Endodermal cell (in vitro differentiated cells): ENCODE results near the gene DLG2. TPM values are rescaled to one million over a fixed set of nuclear protein-coding genes. Genes with fewer than 3 reads are reported as not detected.

Source experiments
- DNase-seq: peaks from one replicate; pipeline ENCODE4 v3.0.0-alpha.2; 2017
- H3K27ac ChIP-seq: 2 replicates; pipeline ENCODE4 v1.5.1; 2013; ENCODE audit warnings: mild to moderate bottlenecking, low read depth, low read length, moderate library complexity
- H3K27me3 ChIP-seq: 2 replicates; pipeline ENCODE4 v1.6.1; 2013; ENCODE audit warnings: mild to moderate bottlenecking, low read length, moderate library complexity; ENCODE audit not compliant: insufficient read depth, control insufficient read depth, poor library complexity, severe bottlenecking
- H3K36me3 ChIP-seq: 2 replicates; pipeline ENCODE4 v1.7.0; 2013; ENCODE audit warnings: mild to moderate bottlenecking, low read length, moderate library complexity; ENCODE audit not compliant: control insufficient read depth, insufficient read depth
- H3K4me1 ChIP-seq: one replicate; pipeline ENCODE4 v1.7.0; 2013; ENCODE audit warnings: low read length; ENCODE audit not compliant: control insufficient read depth, insufficient read depth
- H3K4me3 ChIP-seq: 2 replicates; pipeline ENCODE4 v1.5.1; 2013; ENCODE audit warnings: mild to moderate bottlenecking, low read length, moderate library complexity
- H3K9ac ChIP-seq: 2 replicates; pipeline ENCODE4 v1.6.1; 2013; ENCODE audit warnings: mild to moderate bottlenecking, low read length, moderate library complexity; ENCODE audit not compliant: poor library complexity, severe bottlenecking; ENCODE audit errors: extremely low read depth
- H3K9me3 ChIP-seq: 2 replicates; pipeline ENCODE4 v1.6.1; 2013; ENCODE audit warnings: mild to moderate bottlenecking, low read length, moderate library complexity; ENCODE audit not compliant: control insufficient read depth
- H3K27ac Mint-ChIP-seq: 2 replicates; pipeline ENCODE4 v1.8.0; 2020; ENCODE audit warnings: mixed read lengths
- H3K27me3 Mint-ChIP-seq: 2 replicates; pipeline ENCODE4 v1.8.0; 2021; ENCODE audit warnings: mild to moderate bottlenecking, mixed read lengths; ENCODE audit not compliant: insufficient read depth
- H3K36me3 Mint-ChIP-seq: 2 replicates; pipeline ENCODE4 v1.8.0; 2020; ENCODE audit warnings: low read depth, mixed read lengths
- H3K4me1 Mint-ChIP-seq: 2 replicates; pipeline ENCODE4 v1.8.0; 2020; ENCODE audit warnings: mixed read lengths
- H3K4me3 Mint-ChIP-seq: 2 replicates; pipeline ENCODE4 v1.8.0; 2020; ENCODE audit warnings: mild to moderate bottlenecking, moderate library complexity, mixed read lengths
- H3K9me3 Mint-ChIP-seq: 2 replicates; pipeline ENCODE4 v1.8.0; 2020; ENCODE audit warnings: mild to moderate bottlenecking, mixed read lengths
- WGBS, 2 experiments: methylation state at CpG; one replicate each; pipeline versions ENCODE4 v1.1.5 to v1.1.7; 2013; ENCODE audit warnings: missing lambda C conversion rate in 2 of 2, mixed read lengths in 1 of 2; ENCODE audit not compliant: insufficient coverage in 1 of 2, insufficient read length in 1 of 2; 5-methylcytosine and 5-hydroxymethylcytosine counted together
- total RNA-seq, 2 donors: library from RNA; stranded (reverse); fragmentation: NEBNext Ultra II Directional in 1 of 2; extraction: Animal tissue kit (Norgen Biotek cat#: 25700) in 1 of 2; gene quantifications; 2 replicates in 1 of 2; 3 replicates in 1 of 2; pipeline ENCODE4 v1.2.1, GENCODE V29; 2021
- TF ChIP-seq, protein P1 (sequence below): fragments of 200-600 bp; sonication (generic); conservative IDR thresholded peaks from 2 replicates; pipeline ENCODE4 v1.5.0; 2021; ENCODE audit warnings: antibody characterized with exemption, mild to moderate bottlenecking

Gene DLG2
- total RNA-seq, 2 donors from 2014 or later = 9.6 to 10.6 TPM

DNA sequence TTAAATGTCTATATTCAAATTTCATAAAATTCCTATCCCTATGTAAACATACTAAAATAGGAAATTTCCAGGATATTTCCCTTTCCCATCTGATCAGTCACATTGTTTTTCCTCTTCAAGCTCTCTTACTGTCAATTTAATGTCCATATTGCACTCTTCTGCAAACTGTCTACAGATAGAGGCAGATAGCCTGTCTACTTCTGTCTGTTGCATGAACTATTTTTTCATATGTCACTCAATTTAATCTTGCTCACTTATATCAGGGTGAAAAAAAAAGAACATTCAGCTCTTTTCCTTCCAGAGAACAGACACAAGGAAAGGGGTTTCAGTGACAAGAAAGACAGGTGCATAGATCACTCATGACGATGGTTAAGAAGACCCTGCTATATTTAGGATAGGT lies 1327.1 kb downstream of the DLG2 start:
- Histone ChIP-seq H3K27ac (no peak overlapping the region), H3K4me3 (no peak overlapping the region), H3K9me3 (no peaks in the 10 kb centered on the region), H3K36me3 (no peaks in the 10 kb centered on the region), H3K9ac (no peak overlapping the region), H3K27me3 (no peaks in the 10 kb centered on the region), H3K4me1 (no peaks in the 10 kb centered on the region)
- H3K9me3 Mint-ChIP-seq = no peaks in the 10 kb centered on the region
- no peak overlapping the region for H3K27ac Mint-ChIP-seq
- no peak overlapping the region for H3K4me3 Mint-ChIP-seq
- H3K27me3 Mint-ChIP-seq = no peaks in the 10 kb centered on the region
- no peaks in the 10 kb centered on the region for H3K36me3 Mint-ChIP-seq
- DNase-seq = no peak
- 100% methylated on average over 1 of the region's 1 CpG; no CpG with 5 or more reads in 1 of the 2 experiments for WGBS, 2 experiments
- H3K4me1 Mint-ChIP-seq = no peaks in the 10 kb centered on the region
- TF ChIP-seq, protein P1, sequence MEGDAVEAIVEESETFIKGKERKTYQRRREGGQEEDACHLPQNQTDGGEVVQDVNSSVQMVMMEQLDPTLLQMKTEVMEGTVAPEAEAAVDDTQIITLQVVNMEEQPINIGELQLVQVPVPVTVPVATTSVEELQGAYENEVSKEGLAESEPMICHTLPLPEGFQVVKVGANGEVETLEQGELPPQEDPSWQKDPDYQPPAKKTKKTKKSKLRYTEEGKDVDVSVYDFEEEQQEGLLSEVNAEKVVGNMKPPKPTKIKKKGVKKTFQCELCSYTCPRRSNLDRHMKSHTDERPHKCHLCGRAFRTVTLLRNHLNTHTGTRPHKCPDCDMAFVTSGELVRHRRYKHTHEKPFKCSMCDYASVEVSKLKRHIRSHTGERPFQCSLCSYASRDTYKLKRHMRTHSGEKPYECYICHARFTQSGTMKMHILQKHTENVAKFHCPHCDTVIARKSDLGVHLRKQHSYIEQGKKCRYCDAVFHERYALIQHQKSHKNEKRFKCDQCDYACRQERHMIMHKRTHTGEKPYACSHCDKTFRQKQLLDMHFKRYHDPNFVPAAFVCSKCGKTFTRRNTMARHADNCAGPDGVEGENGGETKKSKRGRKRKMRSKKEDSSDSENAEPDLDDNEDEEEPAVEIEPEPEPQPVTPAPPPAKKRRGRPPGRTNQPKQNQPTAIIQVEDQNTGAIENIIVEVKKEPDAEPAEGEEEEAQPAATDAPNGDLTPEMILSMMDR = no peak

DNA sequence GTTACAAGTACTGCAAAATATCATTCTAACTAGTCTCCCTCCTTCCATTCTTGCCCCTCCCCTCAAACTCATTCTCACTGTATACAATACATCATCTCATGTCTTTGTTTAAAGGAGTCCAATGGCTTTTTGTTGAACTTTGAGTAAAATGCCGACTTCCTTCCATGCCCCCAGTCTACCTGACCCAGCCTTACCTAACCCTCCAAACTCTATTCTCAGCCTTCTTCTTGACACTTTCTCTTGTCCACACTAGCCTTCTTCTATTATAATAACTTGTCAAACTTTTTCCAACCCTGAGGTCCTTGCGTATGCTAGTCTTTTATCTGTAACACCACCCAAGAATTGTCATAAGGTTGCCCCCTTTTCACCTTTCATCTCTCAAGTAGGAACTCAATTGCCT lies 1329.6 kb downstream of the DLG2 start:
- 98 to 100% methylated on average over 2 of the region's 2 CpGs for WGBS, 2 experiments
- TF ChIP-seq, protein P1 = no peak
- no peaks in the 10 kb centered on the region for H3K27me3 Mint-ChIP-seq

DNA sequence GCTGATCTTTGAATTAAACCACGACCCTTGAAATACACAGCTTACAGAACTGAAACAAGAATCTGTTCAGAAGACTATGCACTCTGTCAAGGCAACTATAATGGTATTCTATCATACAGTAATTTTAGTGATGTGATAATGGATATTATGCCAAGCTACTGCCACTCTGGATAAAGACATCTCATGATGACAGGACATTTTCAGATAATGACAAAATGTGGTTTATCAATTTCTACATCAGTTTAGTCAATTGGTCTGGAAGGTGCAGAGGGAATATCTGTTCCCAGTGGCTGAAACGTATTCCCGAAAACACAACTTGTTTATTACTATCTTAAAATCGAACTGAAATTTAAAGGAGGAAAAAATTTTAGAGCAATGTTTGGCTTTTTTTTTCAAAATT lies 1331.3 kb downstream of the DLG2 start:
- no peaks in the 10 kb centered on the region for H3K27me3 Mint-ChIP-seq
- no peaks in the 10 kb centered on the region for H3K4me1 ChIP-seq
- WGBS, 2 experiments = 92% methylated on average over 4 of the region's 4 CpGs; no CpG with 5 or more reads in 1 of the 2 experiments
- no peaks in the 10 kb centered on the region for H3K9me3 ChIP-seq
- no peaks in the 10 kb centered on the region for H3K36me3 Mint-ChIP-seq
- H3K9me3 Mint-ChIP-seq = no peaks in the 10 kb centered on the region
- H3K4me3 Mint-ChIP-seq = no peak overlapping the region
- no peak for DNase-seq
- H3K4me3 ChIP-seq = no peak overlapping the region
- TF ChIP-seq, protein P1 = no peak
- H3K4me1 Mint-ChIP-seq = no peaks in the 10 kb centered on the region
- H3K36me3 ChIP-seq = no peaks in the 10 kb centered on the region
- H3K27me3 ChIP-seq = no peaks in the 10 kb centered on the region
- H3K9ac ChIP-seq = no peak overlapping the region
- H3K27ac ChIP-seq = no peak overlapping the region
- no peak overlapping the region for H3K27ac Mint-ChIP-seq

More for the DNA sequence above, 1329.6 kb downstream of the DLG2 start:
- no peak overlapping the region for H3K27ac Mint-ChIP-seq
- no peaks in the 10 kb centered on the region for H3K4me1 Mint-ChIP-seq
- Histone ChIP-seq H3K9me3 (no peaks in the 10 kb centered on the region), H3K27ac (no peak overlapping the region), H3K4me1 (no peaks in the 10 kb centered on the region), H3K9ac (no peak overlapping the region), H3K36me3 (no peaks in the 10 kb centered on the region), H3K27me3 (no peaks in the 10 kb centered on the region), H3K4me3 (no peak overlapping the region)
- no peaks in the 10 kb centered on the region for H3K9me3 Mint-ChIP-seq
- H3K36me3 Mint-ChIP-seq = no peaks in the 10 kb centered on the region
- H3K4me3 Mint-ChIP-seq = no peak overlapping the region
- no peak for DNase-seq
